ENCODE measurements around the gene SHANK1. TPM values are rescaled to one million over a fixed set of nuclear protein-coding genes. Genes with fewer than 3 reads are reported as not detected.
"Not testable (repeated sequence)": the region's sequence is repeated elsewhere in the genome, so short reads cannot be mapped to it uniquely, and the experiment has no call there.

Gene SHANK1
- 4.3 TPM for total RNA-seq
- 0.60 TPM for polyA plus RNA-seq

GRCh38 chr19:50719566-50719965, at the start of gene SHANK1:
SHANK1 (minus strand) TSS chr19:50719802; CDS start chr19:50716919, 2,883 bp downstream.
- WGBS = 1% methylated on average over 40 of the region's 47 CpGs

DNA sequence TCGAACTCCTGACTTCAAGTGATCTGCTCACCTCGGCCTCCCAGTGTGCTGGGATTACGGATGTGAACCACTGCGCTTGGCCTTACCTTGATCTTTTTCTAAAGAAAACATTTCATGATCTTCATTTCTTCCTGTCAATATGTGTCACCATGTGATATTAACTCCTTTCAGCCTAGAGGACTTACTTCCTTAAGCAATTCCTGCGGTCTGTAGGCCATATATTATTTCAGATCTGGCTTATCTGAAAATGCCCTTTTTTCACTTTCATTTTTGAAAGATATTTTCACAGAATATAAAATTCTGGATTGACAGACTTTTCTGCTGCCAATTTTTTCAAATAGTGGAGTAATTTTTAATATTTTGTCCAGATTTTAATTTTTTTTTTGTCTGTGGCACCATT, 48.7 kb upstream of the SHANK1 start:
- 77% methylated on average over 5 of the region's 5 CpGs for WGBS
- Histone ChIP-seq H3K4me3 (ENCODE audit: low read depth, low read length) (no peak overlapping the region), H3K4me1 (ENCODE audit: insufficient read depth) (no peaks in the 10 kb centered on the region), H3K36me3 (ENCODE audit: insufficient read depth) (no peaks in the 10 kb centered on the region), H3K27ac (ENCODE audit: low read depth) (no peak overlapping the region)
- no peak for DNase-seq (ENCODE audit: extremely low spot score)

More at GRCh38 chr19:50719566-50719965, at the start of gene SHANK1:
- Histone ChIP-seq H3K27ac (ENCODE audit: low read depth) (no peak within 1 kb of the TSS), H3K36me3 (ENCODE audit: insufficient read depth) (no peaks in the 10 kb centered on the region), H3K4me3 (ENCODE audit: low read depth, low read length) (peak within 1 kb of the TSS; percentile 35), H3K4me1 (ENCODE audit: insufficient read depth) (peaks cover 2% of the 10 kb centered on the region)
- DNase-seq (ENCODE audit: extremely low spot score) = no peak

DNA sequence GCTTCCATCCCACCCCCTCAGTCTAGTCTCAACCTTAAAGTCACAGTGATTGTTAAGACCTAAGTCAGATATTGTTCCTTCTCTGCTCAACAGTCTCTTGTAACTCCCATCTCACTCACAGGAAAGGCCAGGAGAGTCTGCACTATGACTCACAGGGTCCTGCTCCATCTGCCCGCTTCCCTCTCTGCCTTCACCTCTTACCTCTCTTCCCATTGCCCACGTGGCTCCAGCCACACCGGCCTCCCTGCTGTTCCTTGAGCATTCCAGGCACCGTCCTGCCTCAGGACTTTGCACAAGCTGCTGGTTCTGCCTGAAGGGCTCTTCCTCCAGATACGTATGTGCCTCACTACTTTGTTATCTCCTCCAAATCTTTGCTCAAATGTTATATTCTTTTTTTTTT, 47.7 kb upstream of the SHANK1 start:
- not testable (repeated sequence) for H3K4me1 ChIP-seq (ENCODE audit: insufficient read depth); H3K36me3 ChIP-seq (ENCODE audit: insufficient read depth); H3K4me3 ChIP-seq (ENCODE audit: low read depth, low read length); DNase-seq (ENCODE audit: extremely low spot score); H3K27ac ChIP-seq (ENCODE audit: low read depth)
- WGBS = 34% methylated on average over 5 of the region's 5 CpGs

- WGBS = 69% methylated on average over 12 of the region's 12 CpGs
- H3K36me3 ChIP-seq (ENCODE audit: insufficient read depth); H3K4me3 ChIP-seq (ENCODE audit: low read depth, low read length); H3K27ac ChIP-seq (ENCODE audit: low read depth); H3K4me1 ChIP-seq (ENCODE audit: insufficient read depth); DNase-seq (ENCODE audit: extremely low spot score): not testable (repeated sequence)
Observed at GRCh38 chr19:50766746-50767145, 47.1 kb upstream of the SHANK1 start.

DNA sequence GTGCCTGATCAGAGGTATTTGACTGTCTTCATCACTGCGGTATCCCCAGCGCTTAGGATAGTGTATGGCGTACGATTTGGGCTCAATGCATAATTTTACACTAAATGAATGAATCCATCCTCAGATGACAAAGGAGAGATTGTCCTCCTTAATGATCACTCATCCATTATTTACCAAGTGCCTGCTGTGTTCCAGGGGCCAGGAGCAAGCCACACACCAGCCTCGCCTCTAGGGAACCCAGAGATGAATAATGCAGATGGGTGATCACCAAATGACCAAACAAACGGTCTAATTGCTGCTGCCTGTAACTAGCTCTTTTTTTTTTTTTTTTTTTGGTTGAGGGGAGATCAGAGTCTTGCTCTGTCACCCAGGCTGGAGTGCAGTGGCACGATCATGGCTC, 44.8 kb upstream of the SHANK1 start:
- H3K36me3 ChIP-seq (ENCODE audit: insufficient read depth) = no peaks in the 10 kb centered on the region
- no peak overlapping the region for H3K27ac ChIP-seq (ENCODE audit: low read depth)
- H3K4me3 ChIP-seq (ENCODE audit: low read depth, low read length) = no peak overlapping the region
- DNase-seq (ENCODE audit: extremely low spot score) = no peak
- 69% methylated on average over 7 of the region's 7 CpGs for WGBS
- no peaks in the 10 kb centered on the region for H3K4me1 ChIP-seq (ENCODE audit: insufficient read depth)

DNA sequence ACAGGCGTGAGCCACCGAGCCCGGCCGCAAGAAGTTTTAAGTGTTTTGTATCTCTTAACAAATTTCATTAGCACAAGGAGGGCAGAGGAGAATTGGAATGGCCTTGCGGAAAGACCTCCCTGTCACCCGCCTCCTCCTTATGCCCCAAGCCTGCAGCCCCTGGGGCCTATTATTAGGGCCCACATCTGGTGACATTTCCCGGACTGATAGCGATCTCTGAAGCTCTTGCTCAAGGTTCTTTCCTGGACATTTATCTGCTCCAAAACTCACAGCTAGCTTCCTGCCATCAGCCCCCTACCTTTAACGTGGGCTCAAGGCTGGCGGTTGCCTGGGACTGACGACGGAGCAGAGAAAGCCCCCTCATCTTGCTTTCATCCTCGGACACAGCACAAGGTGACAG, 43.9 kb upstream of the SHANK1 start:
- DNase-seq (ENCODE audit: extremely low spot score); H3K4me1 ChIP-seq (ENCODE audit: insufficient read depth); H3K36me3 ChIP-seq (ENCODE audit: insufficient read depth); H3K27ac ChIP-seq (ENCODE audit: low read depth); H3K4me3 ChIP-seq (ENCODE audit: low read depth, low read length): not testable (repeated sequence)
- WGBS = 59% methylated on average over 13 of the region's 13 CpGs

DNA sequence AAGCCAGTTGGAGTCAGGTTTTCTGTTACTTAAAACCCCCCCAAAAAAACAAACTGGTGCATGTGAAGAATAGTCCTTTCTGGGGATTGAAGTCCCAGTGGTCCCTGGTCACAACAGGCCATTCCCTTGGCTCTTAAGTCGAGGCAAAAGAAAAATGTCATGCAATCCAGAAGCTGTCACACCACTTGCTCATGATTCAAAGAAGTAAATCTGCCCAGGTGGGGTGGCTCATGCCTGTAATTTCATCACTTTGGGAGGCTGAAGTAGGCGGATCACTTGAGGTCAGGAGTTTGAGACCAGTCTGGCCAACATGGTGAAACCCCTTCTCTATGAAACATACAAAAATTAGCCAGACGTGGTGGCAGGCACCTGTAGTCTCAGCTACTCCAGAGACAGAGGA, 41.9 kb upstream of the SHANK1 start:
- DNase-seq (ENCODE audit: extremely low spot score); H3K4me3 ChIP-seq (ENCODE audit: low read depth, low read length); H3K36me3 ChIP-seq (ENCODE audit: insufficient read depth); H3K4me1 ChIP-seq (ENCODE audit: insufficient read depth); H3K27ac ChIP-seq (ENCODE audit: low read depth): not testable (repeated sequence)
- WGBS = 60% methylated on average over 3 of the region's 3 CpGs

- H3K4me1 ChIP-seq (ENCODE audit: insufficient read depth) = no peaks in the 10 kb centered on the region
- H3K36me3 ChIP-seq (ENCODE audit: insufficient read depth) = no peaks in the 10 kb centered on the region
- H3K27ac ChIP-seq (ENCODE audit: low read depth) = no peak overlapping the region
- WGBS = 81% methylated on average over 4 of the region's 4 CpGs
- H3K4me3 ChIP-seq (ENCODE audit: low read depth, low read length) = no peak overlapping the region
- no peak for DNase-seq (ENCODE audit: extremely low spot score)
Observed at GRCh38 chr19:50759886-50760285, 40.3 kb upstream of the SHANK1 start.

DNA sequence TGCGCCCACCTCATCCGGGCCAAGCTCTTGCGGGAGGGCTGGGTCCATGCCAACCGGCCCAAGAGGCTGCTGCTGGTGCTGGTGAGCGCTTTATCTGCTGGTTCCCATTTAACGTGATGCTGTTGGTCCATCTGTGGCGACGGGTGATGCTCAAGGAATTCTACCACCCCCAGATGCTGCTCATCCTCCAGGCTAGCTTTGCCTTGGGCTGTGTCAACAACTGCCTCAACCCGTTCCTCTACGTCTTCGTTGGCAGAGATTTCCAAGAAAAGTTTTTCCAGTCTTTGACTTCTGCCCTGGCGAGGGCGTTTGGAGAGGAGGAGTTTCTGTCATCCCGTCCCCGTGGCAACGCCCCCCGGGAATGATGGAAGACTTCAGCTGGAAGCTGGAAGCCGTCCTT, 39.5 kb upstream of the SHANK1 start:
- DNase-seq (ENCODE audit: extremely low spot score); H3K4me3 ChIP-seq (ENCODE audit: low read depth, low read length); H3K4me1 ChIP-seq (ENCODE audit: insufficient read depth); H3K36me3 ChIP-seq (ENCODE audit: insufficient read depth); H3K27ac ChIP-seq (ENCODE audit: low read depth): not testable (repeated sequence)
- 83% methylated on average over 18 of the region's 18 CpGs for WGBS

DNA sequence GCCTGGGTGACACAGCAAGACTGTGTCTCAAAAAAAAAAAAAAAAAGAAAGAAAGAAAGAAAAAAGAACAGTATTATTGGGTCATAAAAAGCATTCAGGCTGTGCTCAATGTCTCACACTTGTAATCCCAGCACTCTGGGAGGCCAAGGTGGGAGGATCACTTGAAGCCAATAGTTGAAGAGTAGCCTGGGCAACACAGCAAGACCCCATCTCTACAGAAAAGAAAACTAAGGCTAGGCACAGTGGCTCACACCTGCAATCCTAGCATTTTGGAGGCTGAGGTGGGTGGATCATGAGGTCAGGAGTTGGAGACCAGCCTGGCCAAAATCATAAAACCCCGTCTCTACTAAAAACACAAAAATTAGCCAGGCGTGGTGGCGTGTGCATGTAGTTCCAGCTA, 38.0 kb upstream of the SHANK1 start:
- not testable (repeated sequence) for H3K36me3 ChIP-seq (ENCODE audit: insufficient read depth)
- 91% methylated on average over 3 of the region's 3 CpGs for WGBS

GRCh38 chr19:50756244-50756643, 36.6 kb upstream of the SHANK1 start:
- not testable (repeated sequence) for H3K36me3 ChIP-seq (ENCODE audit: insufficient read depth); H3K4me1 ChIP-seq (ENCODE audit: insufficient read depth); H3K4me3 ChIP-seq (ENCODE audit: low read depth, low read length); DNase-seq (ENCODE audit: extremely low spot score); H3K27ac ChIP-seq (ENCODE audit: low read depth)
- whole genome bisulfite sequencing = 70% methylated on average over 8 of the region's 8 CpGs

More for the DNA sequence above, 38.0 kb upstream of the SHANK1 start:
- not testable (repeated sequence) for H3K27ac ChIP-seq (ENCODE audit: low read depth); H3K4me1 ChIP-seq (ENCODE audit: insufficient read depth); DNase-seq (ENCODE audit: extremely low spot score); H3K4me3 ChIP-seq (ENCODE audit: low read depth, low read length)

DNA sequence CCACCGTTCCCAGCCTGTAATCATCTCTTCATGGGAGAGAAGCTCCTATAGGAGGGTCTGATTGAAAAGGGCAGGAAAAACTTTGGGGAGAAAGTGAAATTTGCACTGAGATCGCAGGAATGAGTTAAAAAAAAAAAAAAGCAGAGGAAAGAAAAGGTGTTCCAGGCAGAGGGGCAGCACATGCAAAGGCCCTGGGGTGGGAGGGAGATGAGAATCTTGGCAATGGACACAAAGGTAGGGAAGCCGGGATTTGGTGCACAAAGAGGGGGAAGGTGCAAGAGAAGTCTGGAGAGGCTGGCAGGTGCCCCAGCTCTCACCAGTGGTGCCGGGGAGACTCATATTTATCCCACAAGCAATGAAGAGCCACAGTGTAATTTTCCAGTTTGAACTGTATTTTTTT, 34.3 kb upstream of the SHANK1 start:
- H3K4me3 ChIP-seq (ENCODE audit: low read depth, low read length) = no peak overlapping the region
- DNase-seq (ENCODE audit: extremely low spot score) = no peak
- H3K27ac ChIP-seq (ENCODE audit: low read depth) = no peak overlapping the region
- whole genome bisulfite sequencing = 82% methylated on average over 4 of the region's 4 CpGs
- no peaks in the 10 kb centered on the region for H3K36me3 ChIP-seq (ENCODE audit: insufficient read depth)
- no peaks in the 10 kb centered on the region for H3K4me1 ChIP-seq (ENCODE audit: insufficient read depth)

GRCh38 chr19:50750010-50750409, 30.4 kb upstream of the SHANK1 start:
- Histone ChIP-seq H3K36me3 (ENCODE audit: insufficient read depth) (no peaks in the 10 kb centered on the region), H3K4me3 (ENCODE audit: low read depth, low read length) (no peak overlapping the region), H3K27ac (ENCODE audit: low read depth) (no peak overlapping the region), H3K4me1 (ENCODE audit: insufficient read depth) (no peaks in the 10 kb centered on the region)
- 70% methylated on average over 15 of the region's 15 CpGs for WGBS
- DNase-seq (ENCODE audit: extremely low spot score) = no peak

GRCh38 chr19:50749490-50749889, 29.9 kb upstream of the SHANK1 start:
- no peak for DNase-seq (ENCODE audit: extremely low spot score)
- H3K4me1 ChIP-seq (ENCODE audit: insufficient read depth) = no peaks in the 10 kb centered on the region
- H3K36me3 ChIP-seq (ENCODE audit: insufficient read depth) = no peaks in the 10 kb centered on the region
- no peak overlapping the region for H3K4me3 ChIP-seq (ENCODE audit: low read depth, low read length)
- 59% methylated on average over 6 of the region's 6 CpGs for WGBS
- H3K27ac ChIP-seq (ENCODE audit: low read depth) = no peak overlapping the region

- H3K36me3 ChIP-seq (ENCODE audit: insufficient read depth); H3K4me1 ChIP-seq (ENCODE audit: insufficient read depth); H3K4me3 ChIP-seq (ENCODE audit: low read depth, low read length); DNase-seq (ENCODE audit: extremely low spot score); H3K27ac ChIP-seq (ENCODE audit: low read depth): not testable (repeated sequence)
- WGBS = 89% methylated on average over 14 of the region's 14 CpGs
Observed at GRCh38 chr19:50747141-50747540, 27.5 kb upstream of the SHANK1 start.
